HCT116 (cell line): ENCODE measurements around the gene USP17L24. TPM values are rescaled to one million over a fixed set of nuclear protein-coding genes. Genes with fewer than 3 reads are reported as not detected.
"Not testable (repeated sequence)": the region's sequence is repeated elsewhere in the genome, so short reads cannot be mapped to it uniquely, and the experiment has no call there.

Experiments used
- ATAC-seq: fragments of 200-7000 bp; cut with Tn5 transposase; 2 replicates; pipeline ENCODE4 v1.9.1; 2020; ENCODE audit warnings: mild to moderate bottlenecking, moderate library complexity
- Bru-seq: library from RNA; stranded (reverse); fragments of 400-500 nt; gene quantifications from one replicate; lab custom pipeline; 2021; lab: Mats Ljungman, UMichigan
- BruChase-seq, 2 experiments: library from RNA; stranded (reverse); fragments of 400-500 nt; gene quantifications; one replicate each; lab custom pipeline; 2021; lab: Mats Ljungman, UMichigan
- BruUV-seq: library from RNA; stranded (reverse); fragments of 400-500 nt; replicated peaks from 2 replicates; lab custom pipeline; 2021; lab: Mats Ljungman, UMichigan
- CTCF ChIA-PET: fragments of 300-600 bp; sonication (Branson Sonifier 250); formaldehyde crosslinking; loops from one replicate; lab custom pipeline; 2021; ENCODE audit warnings: antibody characterized with exemption; lab: Charles Lee
- POLR2A ChIA-PET: fragments of 300-600, 350-600 bp; sonication (Branson Sonifier 250); formaldehyde crosslinking; loops from one replicate; lab custom pipeline; 2021; ENCODE audit warnings: antibody characterized with exemption; lab: Charles Lee
- RAD21 ChIA-PET, 2 experiments: fragments of 300-600 bp; sonication (Branson Sonifier 250); formaldehyde crosslinking; loops; one replicate each; lab custom pipeline; 2023; ENCODE audit warnings: low total read pairs in 2 of 2; ENCODE audit not compliant: uncharacterized antibody in 2 of 2, unreplicated experiment in 2 of 2, low non-redundant PET in 1 of 2; lab: Charles Lee
- DNase-seq: peaks from one replicate; pipeline ENCODE4 v3.0.0-alpha.2; 2010; ENCODE audit warnings: low read depth, low spot score
- H2AFZ ChIP-seq: fragments of 200-600 bp; shearing (Covaris generic), sonication (generic); 2 replicates; pipeline ENCODE4 v1.6.1; 2017; ENCODE audit warnings: low read depth, mixed run types, mixed read lengths, antibody characterized with exemption, low read length; ENCODE audit not compliant: poor library complexity, severe bottlenecking
- H3K27ac ChIP-seq: 2 replicates; pipeline ENCODE4 v1.5.1; 2012; ENCODE audit warnings: low read depth, low read length
- H3K27me3 ChIP-seq: fragments of 200-600 bp; sonication (generic); 2 replicates; pipeline ENCODE4 v1.6.1; 2016; ENCODE audit warnings: mixed run types, low read length, mixed read lengths; ENCODE audit not compliant: insufficient read depth
- H3K36me3 ChIP-seq, 2 experiments: fragments of 200-500 bp in 1 of 2; fragments of 200-600 bp in 1 of 2; sonication (Bioruptor generic) in 1 of 2; sonication (generic) in 1 of 2; 2 replicates each; pipeline versions ENCODE4 v1.5.1 to v1.6.1; 2014 to 2016; ENCODE audit warnings: low read length in 2 of 2, inconsistent platforms in 1 of 2, mixed read lengths in 1 of 2, mixed run types in 1 of 2; ENCODE audit not compliant: insufficient read depth in 2 of 2, control insufficient read depth in 1 of 2
- H3K4me1 ChIP-seq, 2 experiments: fragments of 200-600 bp in 1 of 2; sonication (generic) in 1 of 2; 2 replicates each; pipeline versions ENCODE4 v1.5.1 to v1.6.1; 2012 to 2017; ENCODE audit warnings: low read length in 2 of 2, inconsistent platforms in 1 of 2, mild to moderate bottlenecking in 1 of 2, mixed read lengths in 1 of 2, mixed run types in 1 of 2, moderate library complexity in 1 of 2; ENCODE audit not compliant: insufficient read depth in 2 of 2, control insufficient read depth in 1 of 2
- H3K4me2 ChIP-seq: fragments of 200-600 bp; sonication (generic); 2 replicates; pipeline ENCODE4 v1.6.1; 2017; ENCODE audit warnings: mixed run types, low read length, mixed read lengths
- H3K4me3 ChIP-seq, 2 experiments: fragments of 200-600 bp in 1 of 2; sonication (generic) in 1 of 2; replicated peaks in 1 of 2; 2 replicates each; pipeline ENCODE4 v1.5.1; 2011 to 2016; ENCODE audit warnings: low read length in 2 of 2, control low read depth in 1 of 2, low read depth in 1 of 2, mild to moderate bottlenecking in 1 of 2, mixed read lengths in 1 of 2, mixed run types in 1 of 2
- H3K79me2 ChIP-seq: fragments of 200-600 bp; sonication (generic); 2 replicates; pipeline ENCODE4 v1.6.1; 2017; ENCODE audit warnings: mild to moderate bottlenecking, mixed run types, low read length, moderate library complexity, mixed read lengths; ENCODE audit not compliant: insufficient read depth
- H3K9ac ChIP-seq: fragments of 200-600 bp; sonication (generic); 2 replicates; pipeline ENCODE4 v1.6.1; 2016; ENCODE audit warnings: low read length, mixed read lengths
- H3K9me2 ChIP-seq: fragments of 200-600 bp; sonication (generic), shearing (Covaris generic); 2 replicates; pipeline ENCODE4 v1.6.1; 2017; ENCODE audit warnings: mixed run types, mild to moderate bottlenecking, moderate library complexity; ENCODE audit not compliant: insufficient read depth
- H3K9me3 ChIP-seq, 2 experiments: fragments of 200-500 bp in 1 of 2; fragments of 200-600 bp in 1 of 2; sonication (Bioruptor generic) in 1 of 2; sonication (generic) in 1 of 2; 2 replicates each; pipeline ENCODE4 v1.6.1; 2014 to 2017; ENCODE audit warnings: low read length in 2 of 2, mixed read lengths in 2 of 2, inconsistent platforms in 1 of 2, low read depth in 1 of 2, mild to moderate bottlenecking in 1 of 2, mixed run types in 1 of 2, moderate library complexity in 1 of 2; ENCODE audit not compliant: control insufficient read depth in 1 of 2, insufficient read depth in 1 of 2
- H4K20me1 ChIP-seq: fragments of 200-600 bp; sonication (generic), shearing (Covaris generic); 2 replicates; pipeline ENCODE4 v1.6.1; 2017; ENCODE audit warnings: mixed run types, mild to moderate bottlenecking, moderate library complexity; ENCODE audit not compliant: insufficient read depth
- intact Hi-C: fragments of 100-400 bp; cut with micrococcal nuclease; formaldehyde crosslinking; loops from 2 replicates; pipeline ENCODE4 v1.10.0; 2022
- long read RNA-seq: library from polyadenylated mRNA; unstranded; transcript quantifications from one replicate; pipeline ENCODE4 v2.0.0, GENCODE V29; 2021; ENCODE audit not compliant: unreplicated experiment
- polyA plus RNA-seq: library from polyadenylated mRNA; unstranded; fragments of >200 nt; gene quantifications from 2 replicates; pipeline ENCODE4 v1.2.1, GENCODE V29; 2012; ENCODE audit warnings: missing spikeins
- total RNA-seq: library from RNA; stranded (reverse); gene quantifications from one replicate; pipeline ENCODE4 v1.2.1, GENCODE V29; 2021; ENCODE audit not compliant: unreplicated experiment

Gene USP17L24, protein sequence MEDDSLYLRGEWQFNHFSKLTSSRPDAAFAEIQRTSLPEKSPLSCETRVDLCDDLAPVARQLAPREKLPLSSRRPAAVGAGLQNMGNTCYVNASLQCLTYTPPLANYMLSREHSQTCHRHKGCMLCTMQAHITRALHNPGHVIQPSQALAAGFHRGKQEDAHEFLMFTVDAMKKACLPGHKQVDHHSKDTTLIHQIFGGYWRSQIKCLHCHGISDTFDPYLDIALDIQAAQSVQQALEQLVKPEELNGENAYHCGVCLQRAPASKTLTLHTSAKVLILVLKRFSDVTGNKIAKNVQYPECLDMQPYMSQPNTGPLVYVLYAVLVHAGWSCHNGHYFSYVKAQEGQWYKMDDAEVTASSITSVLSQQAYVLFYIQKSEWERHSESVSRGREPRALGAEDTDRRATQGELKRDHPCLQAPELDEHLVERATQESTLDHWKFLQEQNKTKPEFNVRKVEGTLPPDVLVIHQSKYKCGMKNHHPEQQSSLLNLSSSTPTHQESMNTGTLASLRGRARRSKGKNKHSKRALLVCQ
- total RNA-seq = not detected
- not detected in 2 replicates for polyA plus RNA-seq
- Bru-seq, nascent RNA = not detected
- BruChase-seq, experiment 1, labeled RNA remaining after a 6-hour chase = not detected
- not detected for BruChase-seq, experiment 2, labeled RNA remaining after a 2-hour chase
- long read RNA-seq = 0 reads

DNA sequence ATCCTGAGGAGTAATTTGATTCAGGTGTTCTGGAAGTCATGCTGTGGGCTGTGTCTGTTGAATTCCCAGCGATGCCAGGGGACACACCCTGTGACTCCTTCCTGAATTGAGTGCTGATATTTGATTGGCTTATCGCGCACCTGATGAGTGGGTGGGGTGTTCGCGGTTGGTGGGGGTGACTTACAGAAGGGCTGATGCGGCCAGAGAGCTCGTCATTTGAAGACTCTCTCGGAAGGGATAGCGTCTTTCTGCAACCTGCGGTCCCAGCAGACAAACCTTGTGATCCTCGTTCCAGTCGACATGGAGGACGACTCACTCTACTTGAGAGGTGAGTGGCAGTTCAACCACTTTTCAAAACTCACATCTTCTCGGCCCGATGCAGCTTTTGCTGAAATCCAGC is at the start of gene USP17L24:
TSS of gene USP17L24 (plus strand) at position 301 of the 400 bp plus-strand sequence. CDS start at position 301, 0 bp downstream.
- H3K9ac ChIP-seq, BruUV-seq, H4K20me1 ChIP-seq, H3K9me2 ChIP-seq, H3K27me3 ChIP-seq, CTCF ChIA-PET, H3K27ac ChIP-seq, ATAC-seq, H3K4me3 ChIP-seq, H3K9me3 ChIP-seq, H3K4me1 ChIP-seq, H3K4me2 ChIP-seq, POLR2A ChIA-PET, intact Hi-C loops, H2AFZ ChIP-seq, DNase-seq, H3K79me2 ChIP-seq, RAD21 ChIA-PET, H3K36me3 ChIP-seq: not testable (repeated sequence)

DNA sequence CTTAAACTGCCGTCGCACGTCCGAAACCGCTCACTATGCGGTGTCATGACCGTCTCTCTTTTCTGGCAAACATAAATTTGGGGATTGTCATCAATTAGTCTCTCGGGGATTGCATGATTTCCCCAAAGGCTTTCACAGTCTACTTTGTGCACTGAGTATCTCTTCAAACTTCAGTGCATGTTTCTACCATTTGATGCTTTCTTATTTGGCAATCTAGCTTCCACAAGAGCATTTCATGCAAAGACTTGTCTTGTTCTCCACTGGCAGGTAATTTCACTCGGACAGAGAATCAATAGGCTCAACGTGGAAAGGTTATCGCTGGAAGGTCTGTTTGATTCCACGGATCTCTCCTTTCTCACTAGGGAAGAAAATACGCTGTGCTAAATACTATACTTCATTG is 774 bp upstream of the USP17L24 start:
- H2AFZ ChIP-seq, H3K27me3 ChIP-seq, H3K4me3 ChIP-seq, H3K9ac ChIP-seq, H3K9me2 ChIP-seq, H3K4me2 ChIP-seq, H3K9me3 ChIP-seq, H3K4me1 ChIP-seq, BruUV-seq, CTCF ChIA-PET, H3K36me3 ChIP-seq, H3K79me2 ChIP-seq, H4K20me1 ChIP-seq, ATAC-seq, POLR2A ChIA-PET, RAD21 ChIA-PET, intact Hi-C loops, H3K27ac ChIP-seq, DNase-seq: not testable (repeated sequence)

- ATAC-seq, RAD21 ChIA-PET, H3K4me2 ChIP-seq, H3K27ac ChIP-seq, H3K9me2 ChIP-seq, H3K36me3 ChIP-seq, H3K79me2 ChIP-seq, intact Hi-C loops, POLR2A ChIA-PET, H2AFZ ChIP-seq, H4K20me1 ChIP-seq, H3K9me3 ChIP-seq, H3K9ac ChIP-seq, CTCF ChIA-PET, DNase-seq, H3K27me3 ChIP-seq, BruUV-seq, H3K4me1 ChIP-seq, H3K4me3 ChIP-seq: not testable (repeated sequence)
Measured at GRCh38 chr4:9329611-9330010, 4.6 kb downstream of the USP17L24 start, which contains the start of gene USP17L25. TSS of gene USP17L25 (plus strand) at chr4:9329911. CDS start at chr4:9329911, 0 bp downstream.

DNA sequence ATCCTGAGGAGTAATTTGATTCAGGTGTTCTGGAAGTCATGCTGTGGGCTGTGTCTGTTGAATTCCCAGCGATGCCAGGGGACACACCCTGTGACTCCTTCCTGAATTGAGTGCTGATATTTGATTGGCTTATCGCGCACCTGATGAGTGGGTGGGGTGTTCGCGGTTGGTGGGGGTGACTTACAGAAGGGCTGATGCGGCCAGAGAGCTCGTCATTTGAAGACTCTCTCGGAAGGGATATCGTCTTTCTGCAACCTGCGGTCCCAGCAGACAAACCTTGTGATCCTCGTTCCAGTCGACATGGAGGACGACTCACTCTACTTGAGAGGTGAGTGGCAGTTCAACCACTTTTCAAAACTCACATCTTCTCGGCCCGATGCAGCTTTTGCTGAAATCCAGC is 9.4 kb downstream of the USP17L24 start, which contains the start of gene USP17L26:
TSS of gene USP17L26 (plus strand) at position 301 of the 400 bp plus-strand sequence. CDS start at position 301, 0 bp downstream.
- H3K4me3 ChIP-seq, H3K9me2 ChIP-seq, DNase-seq, H3K79me2 ChIP-seq, H3K36me3 ChIP-seq, H3K4me2 ChIP-seq, RAD21 ChIA-PET, ATAC-seq, H2AFZ ChIP-seq, BruUV-seq, H3K27me3 ChIP-seq, H3K9ac ChIP-seq, H3K4me1 ChIP-seq, intact Hi-C loops, CTCF ChIA-PET, POLR2A ChIA-PET, H3K9me3 ChIP-seq, H3K27ac ChIP-seq, H4K20me1 ChIP-seq: not testable (repeated sequence)
